A204.1 (cell line): ENCODE results near the gene KRT32.

Source experiments
- FAIRE-seq: peaks from 2 replicates; lab custom pipeline; 2012; peaks lifted over from hg19 to GRCh38; lab: Jason Lieb, UNC

The KRT32 gene

GRCh38 chr17:41492351-41492750, 25.2 kb upstream of the KRT32 start:
- no peak for FAIRE-seq

DNA sequence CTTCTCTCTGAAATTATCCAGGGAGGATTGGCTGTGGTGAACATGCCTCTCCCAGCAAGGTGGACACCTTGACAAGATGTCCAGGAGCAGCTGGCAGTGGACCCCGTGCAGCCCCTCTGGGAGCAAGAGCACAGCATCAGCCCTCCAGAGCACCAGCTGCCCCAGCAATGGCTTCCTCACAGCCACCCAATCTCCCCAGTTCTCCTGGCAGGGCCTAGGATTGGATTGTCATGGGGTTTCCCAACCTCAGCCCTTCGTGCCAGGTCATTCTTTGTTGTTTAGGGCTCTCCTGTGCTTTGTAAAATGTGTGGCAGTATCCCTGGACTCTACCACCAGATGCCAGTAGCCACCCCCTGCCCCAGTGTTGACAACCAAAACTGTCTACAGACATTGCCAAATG, 24.3 kb upstream of the KRT32 start:
- no peak for FAIRE-seq

DNA sequence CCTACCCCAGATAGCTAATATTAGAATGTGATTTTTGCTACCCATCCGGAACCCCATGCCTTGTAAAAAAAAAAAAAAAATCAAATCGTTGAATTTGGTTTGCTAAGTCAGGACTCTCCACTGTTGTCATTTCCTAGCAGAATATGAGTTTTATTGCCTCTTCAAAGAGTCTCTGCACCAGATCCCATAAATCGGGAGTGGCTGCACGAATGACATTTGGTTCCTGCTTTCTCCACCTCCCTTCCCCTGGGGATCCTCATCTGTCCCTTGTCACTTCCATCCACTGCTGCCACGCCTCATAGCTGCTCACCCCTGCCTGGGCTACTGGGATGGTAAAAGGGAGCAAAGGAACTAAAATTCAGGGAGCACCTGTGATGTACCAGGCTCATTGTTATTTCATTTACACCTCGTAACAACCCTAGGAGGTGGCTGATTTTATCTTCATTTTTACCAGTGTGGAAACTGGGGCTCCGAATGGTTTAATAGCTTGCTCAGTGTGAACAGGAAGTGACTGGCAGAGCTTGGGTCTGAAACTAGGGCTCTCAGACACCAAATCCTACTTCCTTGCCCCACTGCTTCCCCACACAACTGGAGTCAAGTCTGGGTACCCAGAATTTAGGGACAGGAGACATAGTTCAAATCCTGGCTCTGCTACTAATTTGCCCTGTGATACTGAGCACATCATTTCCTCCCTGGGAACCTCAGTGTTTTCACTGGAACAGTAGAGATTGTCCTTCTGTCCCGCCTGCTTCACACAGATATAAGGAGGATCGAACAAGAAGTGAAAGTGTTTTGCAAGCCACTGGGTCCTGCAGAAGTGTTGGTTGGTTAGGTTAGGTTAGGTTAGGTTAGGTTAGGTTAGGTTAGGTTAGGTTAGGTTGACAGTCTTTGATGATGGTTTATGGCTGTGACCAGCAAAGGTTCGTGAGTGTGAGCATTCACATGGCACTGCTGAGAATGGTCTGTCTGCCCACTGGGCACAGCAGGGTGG, 23.1 kb upstream of the KRT32 start:
- FAIRE-seq, result no peak

- no peak for FAIRE-seq
Observed at GRCh38 chr17:41489531-41489930, 22.3 kb upstream of the KRT32 start, which contains the start of gene KRT36. TSS of gene KRT36 (minus strand) at chr17:41489910. CDS start at chr17:41489864, 46 bp downstream.

DNA sequence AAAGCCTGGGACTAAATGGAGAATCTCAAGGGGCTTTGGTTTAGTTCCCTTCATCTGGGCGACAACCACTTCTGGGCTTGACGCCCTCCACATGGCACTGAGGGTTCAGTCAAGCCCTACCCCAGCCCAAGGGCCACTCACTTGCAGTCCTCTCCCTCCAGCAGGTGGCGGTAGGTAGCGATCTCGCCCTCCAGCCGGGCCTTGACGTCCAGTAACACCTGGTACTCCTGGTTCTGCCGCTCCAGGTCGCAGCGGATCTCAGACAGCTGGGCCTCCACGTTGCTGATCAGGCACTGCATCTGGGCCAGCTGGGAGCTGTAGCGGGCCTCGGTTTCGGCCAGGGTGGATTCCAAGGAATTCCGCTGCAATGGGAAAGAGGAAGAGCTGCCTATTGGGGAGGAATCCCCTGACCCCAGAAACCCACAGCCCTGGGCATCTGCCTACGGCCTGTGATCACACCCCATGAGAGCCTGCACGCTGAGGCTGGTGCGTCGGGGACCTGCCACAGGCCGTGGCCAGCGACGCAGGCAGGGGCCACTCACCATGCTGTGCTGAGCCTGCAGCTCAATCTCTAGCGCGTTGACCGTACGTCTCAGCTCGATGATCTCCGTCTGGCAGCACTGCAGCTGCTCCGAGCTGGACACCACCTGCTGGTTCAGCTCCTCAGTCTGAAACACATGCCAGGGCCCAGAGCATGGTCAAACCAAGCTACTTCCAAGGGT, 19.8 kb upstream of the KRT32 start:
- FAIRE-seq, result no peak

- no peak for FAIRE-seq
Observed at GRCh38 chr17:41486316-41486715, 19.1 kb upstream of the KRT32 start.

DNA sequence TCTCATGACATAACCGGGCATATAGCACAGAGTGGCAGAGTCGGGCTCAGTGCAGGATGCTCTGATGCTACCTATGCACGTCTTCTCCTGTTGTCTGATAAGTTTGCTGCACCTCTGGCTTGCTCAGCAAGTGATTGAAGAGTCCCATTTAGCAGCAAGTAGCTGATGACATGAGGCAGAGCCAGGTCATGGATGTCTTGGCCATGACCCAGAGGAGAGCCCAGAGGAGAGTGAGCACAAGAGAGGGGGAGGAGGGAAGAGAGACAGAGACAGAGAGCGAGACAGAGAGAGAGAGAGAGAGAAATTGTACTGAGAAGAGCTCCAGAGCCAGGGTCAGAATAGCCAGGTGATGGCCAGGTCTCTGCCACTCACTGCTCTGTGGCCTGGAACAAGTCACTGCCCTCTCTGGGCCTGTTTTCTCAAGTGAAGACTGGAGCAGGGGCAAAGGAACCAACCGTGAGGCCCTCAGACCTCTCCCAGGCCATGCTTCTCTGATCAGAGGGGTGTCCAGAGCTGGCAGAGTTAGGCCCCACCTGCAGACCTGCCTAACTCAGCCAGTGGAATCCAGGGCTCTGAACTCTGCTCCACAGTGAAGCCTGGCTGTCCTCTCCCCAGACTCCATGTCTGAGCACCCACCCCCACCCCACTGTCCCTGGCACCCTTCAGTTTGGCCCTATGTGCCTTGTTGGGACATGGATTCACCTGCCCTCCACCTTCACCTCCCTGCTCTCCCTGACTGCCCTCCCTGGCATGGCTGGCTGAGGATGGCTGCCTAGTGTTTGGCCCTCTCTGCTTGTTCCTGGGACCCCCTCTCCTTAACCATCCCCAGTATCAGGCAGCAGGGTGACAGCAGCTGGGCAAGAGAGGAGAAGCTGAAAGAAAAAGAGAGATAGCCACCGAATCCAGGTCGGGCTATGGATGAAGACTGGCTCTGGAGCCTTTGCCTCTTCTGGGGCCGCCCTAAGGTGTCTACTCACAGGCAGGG, 18.0 kb upstream of the KRT32 start:
- no peak for FAIRE-seq

- FAIRE-seq, result no peak
Observed at GRCh38 chr17:41483991-41484826, 17.0 kb upstream of the KRT32 start.

- no peak for FAIRE-seq
Observed at GRCh38 chr17:41483531-41483930, 16.3 kb upstream of the KRT32 start.

DNA sequence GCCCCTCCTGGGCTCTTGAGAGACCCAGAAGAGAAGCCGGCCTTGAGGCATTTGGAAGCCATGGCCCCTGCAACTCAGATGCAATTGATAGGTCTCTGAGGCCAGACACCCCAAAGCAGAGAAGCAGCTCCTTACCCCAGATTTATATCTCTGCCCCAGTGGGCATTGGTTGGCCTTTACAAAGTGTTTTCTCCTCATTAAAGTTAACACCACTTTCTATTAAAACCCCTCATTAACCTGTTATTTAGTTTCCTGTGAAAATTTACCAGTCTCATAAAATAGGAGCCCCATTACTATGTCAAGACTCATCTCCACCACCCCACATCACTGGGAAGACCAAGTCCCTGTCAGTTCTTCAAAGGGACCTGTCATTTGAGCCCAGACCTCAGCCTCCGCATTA, 13.8 kb upstream of the KRT32 start, which contains the start of gene KRT35:
TSS of gene KRT35 (minus strand) at position 116 of the 400 bp plus-strand sequence. CDS start at position 62, 54 bp downstream.
- no peak for FAIRE-seq

GRCh38 chr17:41480581-41480980, 13.4 kb upstream of the KRT32 start:
- no peak for FAIRE-seq

DNA sequence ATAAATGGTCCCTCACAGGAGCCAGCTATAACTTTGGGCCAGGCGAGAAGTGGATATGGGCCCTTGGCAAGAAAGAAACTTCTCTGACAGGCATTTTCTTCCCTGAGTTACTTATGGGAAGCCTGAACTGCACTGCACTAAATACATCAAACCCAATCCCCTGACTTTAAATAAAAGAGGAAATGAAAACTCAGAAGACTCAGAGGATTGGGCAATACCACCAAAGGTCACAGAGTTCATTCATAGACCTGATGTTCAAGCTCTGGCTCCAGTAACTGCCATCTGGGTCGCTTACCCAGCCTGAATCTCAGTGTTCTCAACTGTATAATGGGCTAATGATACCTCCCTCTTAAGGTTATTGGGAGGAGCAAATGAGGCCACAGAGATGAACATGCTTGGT, 12.9 kb upstream of the KRT32 start:
- no peak for FAIRE-seq

DNA sequence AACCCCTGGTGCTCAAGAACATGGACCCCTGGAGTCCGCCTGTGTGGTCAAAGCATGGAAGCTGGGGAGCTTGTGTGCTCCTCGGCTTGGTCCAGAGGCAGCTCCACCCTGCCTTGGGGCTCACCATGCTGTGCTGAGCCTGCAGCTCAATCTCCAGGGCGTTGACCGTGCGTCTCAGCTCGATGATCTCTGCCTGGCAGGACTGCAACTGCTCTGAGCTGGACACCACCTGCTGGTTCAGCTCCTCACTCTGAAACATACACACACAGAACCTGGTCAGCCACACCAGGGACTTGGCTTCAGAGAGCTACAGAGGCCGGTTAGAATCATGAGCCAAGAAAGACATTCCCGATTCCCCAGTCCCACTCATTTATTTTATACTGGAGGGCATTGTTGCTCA, 11.1 kb upstream of the KRT32 start:
- FAIRE-seq, result no peak

GRCh38 chr17:41476866-41477815, 10.0 kb upstream of the KRT32 start:
- no peak for FAIRE-seq

GRCh38 chr17:41475421-41475820, 8.2 kb upstream of the KRT32 start:
- no peak for FAIRE-seq

DNA sequence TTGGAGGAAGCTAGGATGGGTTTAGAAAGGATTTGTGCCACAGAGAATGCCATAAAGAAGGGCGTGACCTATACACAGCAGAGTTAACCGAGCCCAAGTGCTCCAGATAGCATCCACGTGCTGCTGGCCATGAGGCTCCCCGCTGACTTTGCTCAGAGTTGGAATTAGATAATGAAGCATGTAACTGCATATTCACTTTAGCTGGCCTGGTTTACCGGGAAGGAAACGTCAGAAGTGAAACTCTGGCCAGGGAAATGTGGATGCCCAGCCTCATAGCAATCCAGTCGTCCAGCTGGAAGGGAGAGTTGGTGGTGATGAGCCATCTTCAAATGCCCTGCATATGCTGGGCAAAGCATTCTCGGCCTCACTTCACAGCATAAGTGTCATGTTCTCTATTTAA, 7.7 kb upstream of the KRT32 start:
- no peak for FAIRE-seq

DNA sequence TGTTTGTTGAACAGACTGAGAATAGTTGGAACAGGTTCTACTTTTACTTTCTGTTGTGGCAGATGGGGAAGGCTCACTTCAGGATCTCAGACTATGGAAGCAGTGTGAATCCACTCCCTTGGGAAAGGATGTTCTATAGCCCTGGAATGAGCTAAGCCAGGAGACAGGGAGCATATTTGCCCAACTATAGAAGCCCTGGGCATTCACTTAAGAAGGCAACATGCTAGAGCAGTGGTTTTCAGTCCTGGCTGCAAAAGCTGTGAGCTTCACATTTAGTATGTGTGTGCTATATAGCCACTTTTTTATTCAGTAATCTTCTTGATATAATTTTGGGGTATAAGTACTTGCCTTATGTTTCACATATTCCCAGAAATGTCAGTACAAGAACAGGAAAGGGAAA, 1.2 kb upstream of the KRT32 start:
- no peak for FAIRE-seq

- FAIRE-seq, result no peak
Observed at GRCh38 chr17:41467561-41467960, 375 bp upstream of the KRT32 start.

DNA sequence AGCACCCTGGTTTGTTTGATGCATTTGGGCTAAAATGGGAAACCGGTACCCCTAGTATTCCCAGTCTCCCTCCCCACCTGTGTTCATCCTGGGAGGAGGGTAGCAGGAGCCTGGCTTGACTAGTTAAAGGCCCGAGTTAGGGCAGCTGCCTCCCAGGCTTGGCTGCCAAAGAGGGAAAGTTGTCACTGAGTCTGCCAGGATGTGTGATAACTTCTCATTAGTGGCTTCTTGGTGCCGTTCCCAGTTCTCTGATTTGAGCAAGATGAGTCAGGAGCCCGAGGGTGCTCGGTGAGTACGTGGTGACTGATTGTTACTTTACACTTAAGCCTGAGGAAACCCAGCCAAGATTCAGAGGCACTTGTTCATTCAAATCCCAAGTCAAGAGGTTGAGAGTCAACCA, 2.5 kb downstream of the KRT32 start:
- no peak for FAIRE-seq

GRCh38 chr17:41464173-41464572, 3.0 kb downstream of the KRT32 start:
- no peak for FAIRE-seq
